HPDE6-E6E7 (cell line): Measurements from ENCODE around the gene RNU1-1.
"Not testable (repeated sequence)": the region's sequence is repeated elsewhere in the genome, so short reads cannot be mapped to it uniquely, and the experiment has no call there.

Source experiments
- DNase-seq: peaks from one replicate; pipeline ENCODE4 v3.0.0; 2011; ENCODE audit warnings: missing footprints; ENCODE audit errors: extremely low spot score

The RNU1-1 gene

GRCh38 chr1:16514107-16515055 is at the start of gene RNU1-1:
Gene RNU1-1, minus strand, starts transcription at chr1:16514285.
- not testable (repeated sequence) for DNase-seq

GRCh38 chr1:16561035-16561434 is 47.0 kb upstream of the RNU1-1 start:
- not testable (repeated sequence) for DNase-seq

- not testable (repeated sequence) for DNase-seq
Observed at GRCh38 chr1:16560498-16560897, 46.4 kb upstream of the RNU1-1 start.

- DNase-seq: not testable (repeated sequence)
Observed at GRCh38 chr1:16559688-16560087, 45.6 kb upstream of the RNU1-1 start.

- not testable (repeated sequence) for DNase-seq
Observed at GRCh38 chr1:16557034-16557433, 42.9 kb upstream of the RNU1-1 start.

- not testable (repeated sequence) for DNase-seq
Observed at GRCh38 chr1:16553244-16553643, 39.2 kb upstream of the RNU1-1 start.

- not testable (repeated sequence) for DNase-seq
Observed at GRCh38 chr1:16550212-16550918, 36.3 kb upstream of the RNU1-1 start.

- not testable (repeated sequence) for DNase-seq
Observed at GRCh38 chr1:16549545-16549944, 35.5 kb upstream of the RNU1-1 start.

- not testable (repeated sequence) for DNase-seq
Observed at GRCh38 chr1:16547502-16548241, 33.6 kb upstream of the RNU1-1 start.

- DNase-seq: peak; percentile 10
Observed at GRCh38 chr1:16545682-16546095, 31.6 kb upstream of the RNU1-1 start.

- not testable (repeated sequence) for DNase-seq
Observed at GRCh38 chr1:16540421-16540893, 26.4 kb upstream of the RNU1-1 start.

- DNase-seq: not testable (repeated sequence)
Observed at GRCh38 chr1:16537528-16537927, 23.4 kb upstream of the RNU1-1 start.

- not testable (repeated sequence) for DNase-seq
Observed at GRCh38 chr1:16536796-16537195, 22.7 kb upstream of the RNU1-1 start.

GRCh38 chr1:16535898-16536297 is 21.8 kb upstream of the RNU1-1 start:
- DNase-seq: not testable (repeated sequence)

- DNase-seq: not testable (repeated sequence)
Observed at GRCh38 chr1:16535487-16535886, 21.4 kb upstream of the RNU1-1 start.

- DNase-seq: not testable (repeated sequence)
Observed at GRCh38 chr1:16534829-16535456, 20.9 kb upstream of the RNU1-1 start.

- DNase-seq: not testable (repeated sequence)
Observed at GRCh38 chr1:16534239-16534828, 20.2 kb upstream of the RNU1-1 start.

GRCh38 chr1:16532235-16532991 is 18.3 kb upstream of the RNU1-1 start:
- DNase-seq: not testable (repeated sequence)

GRCh38 chr1:16528338-16528737 is 14.3 kb upstream of the RNU1-1 start:
- DNase-seq: not testable (repeated sequence)

- not testable (repeated sequence) for DNase-seq
Observed at GRCh38 chr1:16525769-16526168, 11.7 kb upstream of the RNU1-1 start.
